ENCODE measurements around the gene PLEKHG4B.

DNA sequence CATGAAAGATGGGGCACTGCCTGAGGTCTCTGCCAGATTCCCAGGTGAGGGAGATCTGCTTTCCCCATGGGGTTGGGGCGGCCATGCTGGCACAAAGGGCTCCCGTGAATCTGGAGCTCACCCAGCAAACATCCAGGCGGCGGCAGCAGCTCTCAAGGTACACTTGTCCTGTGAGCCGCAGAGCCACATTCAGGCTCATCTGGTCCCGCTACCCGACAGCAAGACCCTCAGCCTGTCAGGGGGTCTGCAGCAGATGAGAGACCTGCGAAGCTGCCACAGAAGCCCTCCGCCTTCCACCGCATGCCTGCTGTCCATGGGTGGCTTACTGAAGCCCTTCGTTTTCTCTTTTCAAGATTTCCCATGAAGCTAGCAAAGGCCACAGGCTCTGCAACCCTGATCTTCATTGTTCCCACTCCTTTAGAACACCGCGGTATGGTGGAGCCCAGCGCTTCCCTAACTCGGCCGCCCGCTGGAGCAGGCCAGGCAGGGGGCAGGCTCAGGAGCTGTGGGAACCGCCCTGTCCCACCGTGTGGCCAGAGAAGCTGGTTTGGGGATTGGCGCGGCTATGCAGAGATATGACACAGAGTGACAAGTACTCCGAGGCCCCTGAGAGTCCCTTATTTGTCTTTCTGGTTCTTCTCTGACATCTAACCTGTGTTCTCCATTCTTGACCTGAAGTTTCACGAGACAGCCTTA lies 108.1 kb downstream of the PLEKHG4B start:
- TF ChIP-seq TAF1 (IDR thresholded peaks at IDR 0.05; ENCODE audit: borderline replicate concordance, low read depth, low read length) = no peak
- TF ChIP-seq, protein P1, sequence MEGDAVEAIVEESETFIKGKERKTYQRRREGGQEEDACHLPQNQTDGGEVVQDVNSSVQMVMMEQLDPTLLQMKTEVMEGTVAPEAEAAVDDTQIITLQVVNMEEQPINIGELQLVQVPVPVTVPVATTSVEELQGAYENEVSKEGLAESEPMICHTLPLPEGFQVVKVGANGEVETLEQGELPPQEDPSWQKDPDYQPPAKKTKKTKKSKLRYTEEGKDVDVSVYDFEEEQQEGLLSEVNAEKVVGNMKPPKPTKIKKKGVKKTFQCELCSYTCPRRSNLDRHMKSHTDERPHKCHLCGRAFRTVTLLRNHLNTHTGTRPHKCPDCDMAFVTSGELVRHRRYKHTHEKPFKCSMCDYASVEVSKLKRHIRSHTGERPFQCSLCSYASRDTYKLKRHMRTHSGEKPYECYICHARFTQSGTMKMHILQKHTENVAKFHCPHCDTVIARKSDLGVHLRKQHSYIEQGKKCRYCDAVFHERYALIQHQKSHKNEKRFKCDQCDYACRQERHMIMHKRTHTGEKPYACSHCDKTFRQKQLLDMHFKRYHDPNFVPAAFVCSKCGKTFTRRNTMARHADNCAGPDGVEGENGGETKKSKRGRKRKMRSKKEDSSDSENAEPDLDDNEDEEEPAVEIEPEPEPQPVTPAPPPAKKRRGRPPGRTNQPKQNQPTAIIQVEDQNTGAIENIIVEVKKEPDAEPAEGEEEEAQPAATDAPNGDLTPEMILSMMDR (IDR thresholded peaks at IDR 0.05) = no peak
- TF ChIP-seq, protein P2, sequence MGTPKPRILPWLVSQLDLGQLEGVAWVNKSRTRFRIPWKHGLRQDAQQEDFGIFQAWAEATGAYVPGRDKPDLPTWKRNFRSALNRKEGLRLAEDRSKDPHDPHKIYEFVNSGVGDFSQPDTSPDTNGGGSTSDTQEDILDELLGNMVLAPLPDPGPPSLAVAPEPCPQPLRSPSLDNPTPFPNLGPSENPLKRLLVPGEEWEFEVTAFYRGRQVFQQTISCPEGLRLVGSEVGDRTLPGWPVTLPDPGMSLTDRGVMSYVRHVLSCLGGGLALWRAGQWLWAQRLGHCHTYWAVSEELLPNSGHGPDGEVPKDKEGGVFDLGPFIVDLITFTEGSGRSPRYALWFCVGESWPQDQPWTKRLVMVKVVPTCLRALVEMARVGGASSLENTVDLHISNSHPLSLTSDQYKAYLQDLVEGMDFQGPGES (IDR thresholded peaks at IDR 0.05; ENCODE audit: low read depth, low read length) = no peak
- no peak for TF ChIP-seq EP300 (IDR thresholded peaks at IDR 0.05; ENCODE audit: borderline replicate concordance in 1 of 2, low read depth in 1 of 2, low read length in 1 of 2)
- no peak for TF ChIP-seq FOSL2 (IDR thresholded peaks at IDR 0.05; ENCODE audit: borderline replicate concordance, low read depth)
- no peak for TF ChIP-seq POLR2AphosphoS5 (IDR thresholded peaks at IDR 0.05; ENCODE audit: low read depth, low read length)

Measured in SK-N-SH (cell line).